IMR-90 (cell line): Measurements from ENCODE around the gene CATSPER4.

Experiments used
- CEBPB ChIP-seq: IDR thresholded peaks from 2 replicates; pipeline ENCODE4 v1.6.1; 2012; ENCODE audit warnings: low read depth, low read length, improper control_type of control experiment
- CTCF ChIP-seq: conservative IDR thresholded peaks from 2 replicates; pipeline ENCODE4 v1.5.1; 2012; ENCODE audit warnings: mild to moderate bottlenecking, low read depth, low read length, improper control_type of control experiment
- MXI1 ChIP-seq: IDR thresholded peaks from 2 replicates; pipeline ENCODE4 v1.6.1; 2012; ENCODE audit warnings: low read depth, mild to moderate bottlenecking, low read length, moderate library complexity, borderline replicate concordance
- POLR2A ChIP-seq: IDR thresholded peaks from 2 replicates; pipeline ENCODE4 v1.6.1; 2012; ENCODE audit warnings: mild to moderate bottlenecking, low read depth, low read length
- RCOR1 ChIP-seq: IDR thresholded peaks from 2 replicates; pipeline ENCODE4 v1.6.1; 2012; ENCODE audit warnings: mild to moderate bottlenecking, low read length, improper control_type of control experiment; ENCODE audit not compliant: insufficient replicate concordance
- SMC3 ChIP-seq: fragments of 150-350 bp; IDR thresholded peaks from 2 replicates; pipeline ENCODE4 v1.6.1; 2016; ENCODE audit warnings: low read depth, mild to moderate bottlenecking, antibody characterized with exemption, low read length, moderate library complexity

DNA sequence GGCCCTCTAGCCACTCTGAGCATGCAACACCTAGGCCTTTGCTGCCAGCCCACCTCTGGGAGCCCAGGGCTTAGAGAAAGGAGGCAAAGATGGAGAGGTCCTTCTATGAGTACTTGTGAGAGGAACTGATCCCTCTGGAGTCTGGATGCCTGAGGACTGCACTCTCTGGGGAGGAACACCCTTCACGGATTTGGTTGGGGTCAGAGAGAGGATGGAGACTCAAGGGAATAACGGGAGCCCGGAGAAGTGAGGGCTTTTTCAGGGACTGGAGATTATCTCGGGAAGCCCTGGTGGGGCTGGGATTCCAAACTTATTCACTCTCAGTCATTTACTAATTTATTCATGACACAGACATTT is 21.2 kb upstream of the CATSPER4 start:
- TF ChIP-seq CTCF: no peak
- TF ChIP-seq CEBPB: no peak
- no peak for TF ChIP-seq MXI1
- no peak for TF ChIP-seq POLR2A
- no peak for TF ChIP-seq SMC3
- TF ChIP-seq RCOR1: no peak
